Measurements from ENCODE around the gene DPP3. TPM values are rescaled to one million over a fixed set of nuclear protein-coding genes. Genes with fewer than 3 reads are reported as not detected.

The DPP3 gene
- total RNA-seq, 4 donors from 2014 or later = 17.8 to 33.3 (median 20.2) TPM

DNA sequence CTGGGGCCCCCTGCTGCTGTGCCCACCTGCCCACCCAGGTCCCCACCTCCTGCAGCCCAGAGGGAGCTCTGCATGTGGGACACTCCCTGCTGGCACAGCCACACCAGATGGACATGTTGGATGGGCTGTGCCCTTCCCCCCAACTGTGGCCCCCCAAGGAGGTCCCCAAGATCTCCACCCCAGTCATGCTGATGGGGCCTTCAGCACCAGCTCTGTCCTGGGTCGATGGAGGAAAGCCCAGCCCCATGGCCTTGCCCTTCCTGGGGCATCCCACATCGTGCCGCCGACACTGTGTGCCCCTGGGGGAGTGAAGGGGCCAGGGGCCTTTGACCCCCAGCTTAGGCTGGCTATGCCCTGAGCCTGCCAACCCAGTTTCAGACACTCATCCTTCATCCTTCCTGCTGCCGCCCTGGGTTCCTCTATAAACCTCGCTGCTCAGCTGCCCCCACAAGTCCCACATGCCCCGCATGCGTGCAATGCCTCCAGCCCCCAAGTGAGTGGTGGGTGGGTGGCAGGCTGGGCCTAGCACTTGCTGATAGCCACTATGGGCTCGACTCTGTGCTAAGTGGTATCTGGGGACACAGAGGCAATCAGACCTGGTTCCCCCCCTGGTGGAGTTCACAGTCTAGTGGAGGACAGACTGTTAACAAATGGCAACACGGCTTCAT, 3.9 kb upstream of the DPP3 start:
- intact Hi-C loops (cut with DNase I) = no loop called here
- peaks cover 24 to 54% (median 49%) of the 10 kb centered on the region in 4 donors for H3K36me3 ChIP-seq
- no peaks in the 10 kb centered on the region for H3K9me3 ChIP-seq
- no peaks in the 10 kb centered on the region for H3K27me3 ChIP-seq
- no peak for DNase-seq (ENCODE audit: extremely low spot score)
- WGBS = 82% methylated on average over 10 of the region's 10 CpGs
- no peak overlapping the region for H3K27ac ChIP-seq (replicated peaks in 1 of 4)
- H3K4me3 ChIP-seq = no peak overlapping the region
- H3K4me1 ChIP-seq = peaks cover 8 to 25% (median 21%) of the 10 kb centered on the region in 4 donors
- TF ChIP-seq, protein P1, sequence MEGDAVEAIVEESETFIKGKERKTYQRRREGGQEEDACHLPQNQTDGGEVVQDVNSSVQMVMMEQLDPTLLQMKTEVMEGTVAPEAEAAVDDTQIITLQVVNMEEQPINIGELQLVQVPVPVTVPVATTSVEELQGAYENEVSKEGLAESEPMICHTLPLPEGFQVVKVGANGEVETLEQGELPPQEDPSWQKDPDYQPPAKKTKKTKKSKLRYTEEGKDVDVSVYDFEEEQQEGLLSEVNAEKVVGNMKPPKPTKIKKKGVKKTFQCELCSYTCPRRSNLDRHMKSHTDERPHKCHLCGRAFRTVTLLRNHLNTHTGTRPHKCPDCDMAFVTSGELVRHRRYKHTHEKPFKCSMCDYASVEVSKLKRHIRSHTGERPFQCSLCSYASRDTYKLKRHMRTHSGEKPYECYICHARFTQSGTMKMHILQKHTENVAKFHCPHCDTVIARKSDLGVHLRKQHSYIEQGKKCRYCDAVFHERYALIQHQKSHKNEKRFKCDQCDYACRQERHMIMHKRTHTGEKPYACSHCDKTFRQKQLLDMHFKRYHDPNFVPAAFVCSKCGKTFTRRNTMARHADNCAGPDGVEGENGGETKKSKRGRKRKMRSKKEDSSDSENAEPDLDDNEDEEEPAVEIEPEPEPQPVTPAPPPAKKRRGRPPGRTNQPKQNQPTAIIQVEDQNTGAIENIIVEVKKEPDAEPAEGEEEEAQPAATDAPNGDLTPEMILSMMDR (IDR thresholded peaks at IDR 0.05) = no peak
- TF ChIP-seq POLR2A (IDR thresholded peaks at IDR 0.05; ENCODE audit: low read depth) (no peak), EP300 (IDR thresholded peaks at IDR 0.05) (no peak), POLR2AphosphoS5 (IDR thresholded peaks at IDR 0.05) (no peak)

DNA sequence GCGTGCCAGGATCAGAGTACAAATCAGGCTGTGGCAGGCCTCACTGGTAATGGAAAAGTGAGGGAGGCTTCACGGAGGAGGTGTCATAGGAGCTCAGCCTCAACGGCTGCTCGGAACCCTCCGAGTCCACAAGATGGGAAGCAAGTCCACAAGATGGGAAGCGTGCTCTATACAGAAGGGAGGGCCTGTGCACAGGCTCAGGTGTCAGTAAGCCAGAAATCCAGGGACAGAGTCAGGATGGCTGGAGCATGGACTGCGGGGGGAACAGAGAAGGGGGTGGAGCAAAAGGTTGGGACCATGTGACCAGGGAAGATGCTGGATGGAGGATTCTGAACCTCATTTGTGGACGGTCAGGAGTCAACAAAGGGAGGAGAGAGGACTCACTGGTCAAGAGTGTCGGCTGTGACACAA, 3.4 kb upstream of the DPP3 start:
- intact Hi-C loops (cut with DNase I) = no loop called here
- H3K9me3 ChIP-seq = no peaks in the 10 kb centered on the region
- 65% methylated on average over 9 of the region's 9 CpGs for WGBS
- H3K4me3 ChIP-seq = no peak overlapping the region
- no peaks in the 10 kb centered on the region for H3K27me3 ChIP-seq
- H3K27ac ChIP-seq (replicated peaks in 1 of 4) = no peak overlapping the region
- H3K36me3 ChIP-seq = peaks cover 24 to 48% (median 44%) of the 10 kb centered on the region in 4 donors
- H3K4me1 ChIP-seq = peaks cover 8 to 27% (median 22%) of the 10 kb centered on the region in 4 donors
- TF ChIP-seq, protein P1 (IDR thresholded peaks at IDR 0.05) = no peak
- TF ChIP-seq POLR2A (IDR thresholded peaks at IDR 0.05; ENCODE audit: low read depth) = no peak
- TF ChIP-seq POLR2AphosphoS5 (IDR thresholded peaks at IDR 0.05) = no peak
- no peak for TF ChIP-seq EP300 (IDR thresholded peaks at IDR 0.05)
- DNase-seq (ENCODE audit: extremely low spot score) = no peak

DNA sequence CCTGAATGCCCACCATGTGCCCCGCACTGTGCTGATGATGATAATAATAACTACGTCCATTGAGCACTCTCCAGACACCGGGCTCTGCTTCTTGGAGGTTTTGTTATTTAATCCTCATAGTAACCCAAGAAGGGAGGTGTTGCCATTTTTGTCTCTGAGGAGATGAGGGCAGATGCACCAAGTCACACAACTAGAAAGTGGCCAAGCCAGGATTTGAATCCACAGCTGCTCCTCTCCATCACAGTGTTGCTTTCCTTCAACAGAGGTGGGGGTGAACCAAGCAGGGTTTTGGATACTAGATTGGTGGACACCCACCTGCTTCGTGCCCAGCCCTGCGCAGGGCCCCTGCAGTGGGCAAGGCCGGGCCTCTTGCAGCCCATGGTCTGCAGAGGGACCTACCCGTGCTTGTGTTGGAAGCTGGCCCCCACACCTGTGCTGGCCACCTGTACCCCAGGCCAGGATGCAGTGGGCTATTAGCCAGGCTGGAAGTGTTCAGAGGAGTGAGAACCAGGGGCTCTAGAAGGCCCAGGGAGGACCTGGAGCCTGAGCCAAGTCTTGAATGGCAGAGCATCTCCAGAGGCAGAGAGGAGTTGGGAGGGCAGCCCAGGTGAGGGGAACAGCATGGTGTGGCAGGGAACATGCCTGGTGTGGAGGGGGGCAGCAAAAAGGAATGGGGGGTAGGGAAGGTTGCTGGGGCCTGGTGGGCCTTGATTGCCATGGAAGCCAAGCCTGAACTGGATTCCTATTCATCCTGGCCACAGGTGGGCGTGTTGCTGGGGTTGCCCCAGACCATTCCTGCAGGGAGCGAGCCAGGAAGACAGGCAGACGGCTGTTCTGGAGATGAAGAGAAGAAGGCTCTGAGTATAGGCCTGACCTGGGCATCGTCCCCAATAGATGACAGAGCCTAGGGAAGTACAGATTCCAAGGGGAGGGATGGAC, 2.7 kb upstream of the DPP3 start:
- TF ChIP-seq POLR2AphosphoS5 (IDR thresholded peaks at IDR 0.05) (no peak), POLR2A (IDR thresholded peaks at IDR 0.05; ENCODE audit: low read depth) (no peak), EP300 (IDR thresholded peaks at IDR 0.05) (no peak)
- TF ChIP-seq, protein P1 (IDR thresholded peaks at IDR 0.05) = no peak
- peaks cover 21 to 43% (median 38%) of the 10 kb centered on the region in 4 donors for H3K36me3 ChIP-seq
- WGBS = 87% methylated on average over 11 of the region's 11 CpGs
- H3K4me3 ChIP-seq = no peak overlapping the region
- H3K4me1 ChIP-seq = peaks cover 8 to 27% (median 22%) of the 10 kb centered on the region in 4 donors
- intact Hi-C loops (cut with DNase I) = no loop called here
- no peak overlapping the region for H3K27ac ChIP-seq (replicated peaks in 1 of 4)
- H3K9me3 ChIP-seq = no peaks in the 10 kb centered on the region
- no peak for DNase-seq (ENCODE audit: extremely low spot score)
- no peaks in the 10 kb centered on the region for H3K27me3 ChIP-seq

DNA sequence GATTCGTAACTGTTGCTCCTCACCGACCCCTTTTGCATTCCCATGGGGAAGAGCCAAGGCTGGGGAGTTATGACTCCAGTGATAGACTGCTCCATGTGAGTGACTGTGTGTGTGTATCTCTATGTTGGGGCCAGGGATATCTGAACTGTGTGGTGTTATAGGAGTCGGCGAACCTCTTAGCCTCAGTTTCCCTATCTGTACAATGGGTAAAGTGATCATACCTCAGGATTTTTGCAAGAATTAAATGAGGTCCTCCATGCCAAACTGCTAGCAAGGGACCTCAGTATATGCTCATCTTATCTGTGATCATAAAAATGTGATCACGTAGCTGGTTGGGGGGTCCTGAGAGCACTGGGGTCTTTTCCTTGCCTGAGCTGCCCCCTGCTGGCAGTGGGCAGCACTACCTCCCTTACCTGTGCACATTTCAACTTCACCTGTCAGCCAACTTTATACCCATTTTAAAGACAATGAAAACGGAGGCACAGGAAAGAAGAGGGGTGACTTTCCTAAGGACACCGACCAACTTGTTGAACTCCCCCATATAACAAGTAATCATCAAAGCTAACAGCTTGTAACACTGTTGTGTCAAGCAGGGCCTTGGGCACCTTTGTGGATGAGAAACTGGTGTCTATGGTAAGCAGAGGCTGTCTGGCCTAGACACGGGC, 1.4 kb upstream of the DPP3 start:
- Histone ChIP-seq H3K4me1 (peaks cover 8 to 27% (median 22%) of the 10 kb centered on the region in 4 donors), H3K27me3 (no peaks in the 10 kb centered on the region), H3K27ac (replicated peaks in 1 of 4) (peak overlapping the region; percentile 90 to 94 (median 94)), H3K36me3 (peaks cover 8 to 41% (median 30%) of the 10 kb centered on the region in 4 donors), H3K4me3 (peak overlapping the region; percentile 67 to 82 (median 74)), H3K9me3 (no peaks in the 10 kb centered on the region)
- 54% methylated on average over 7 of the region's 8 CpGs for WGBS
- DNase-seq (ENCODE audit: extremely low spot score) = no peak
- intact Hi-C loops (cut with DNase I) = no loop called here
- TF ChIP-seq EP300 (IDR thresholded peaks at IDR 0.05) = no peak
- TF ChIP-seq, protein P1 (IDR thresholded peaks at IDR 0.05) = peak; percentile 60 to 74 (median 69)

Measured in esophagus muscularis mucosa (tissue), 4 donors.